ENCODE results near the gene RELN. TPM values are rescaled to one million over a fixed set of nuclear protein-coding genes. Genes with fewer than 3 reads are reported as not detected.

The RELN gene
- total RNA-seq, 5 donors from 2014 or later (not counting 1 experiment from before 2014, with no cell fraction given), result 0.20 to 0.50 (median 0.41) TPM; not detected in 2

DNA sequence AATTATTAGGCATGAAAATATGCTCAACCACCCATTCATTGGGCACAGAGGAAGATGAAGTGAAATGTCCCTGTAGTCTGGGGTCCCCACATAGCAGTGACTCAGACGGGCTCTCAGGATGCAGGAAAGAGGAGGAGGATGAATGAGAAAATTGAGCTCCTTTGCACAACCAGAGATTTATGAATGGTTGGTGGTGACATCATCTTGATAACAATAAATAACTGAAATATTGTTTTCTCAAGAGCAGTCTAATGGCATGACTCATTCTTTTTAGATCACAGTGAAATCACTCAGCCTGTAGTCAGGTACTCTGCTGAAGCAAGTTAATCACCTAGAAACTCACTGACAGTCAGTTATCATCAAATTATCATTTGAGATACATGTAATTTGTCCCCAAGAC is 254.1 kb downstream of the RELN start:
- POLR2A ChIA-PET, result no interaction called here
- WGBS (ENCODE audit: insufficient coverage), result no CpG with 5 or more reads among the region's 1 CpG
- ATAC-seq (replicated peaks in 1 of 4), result no peak

DNA sequence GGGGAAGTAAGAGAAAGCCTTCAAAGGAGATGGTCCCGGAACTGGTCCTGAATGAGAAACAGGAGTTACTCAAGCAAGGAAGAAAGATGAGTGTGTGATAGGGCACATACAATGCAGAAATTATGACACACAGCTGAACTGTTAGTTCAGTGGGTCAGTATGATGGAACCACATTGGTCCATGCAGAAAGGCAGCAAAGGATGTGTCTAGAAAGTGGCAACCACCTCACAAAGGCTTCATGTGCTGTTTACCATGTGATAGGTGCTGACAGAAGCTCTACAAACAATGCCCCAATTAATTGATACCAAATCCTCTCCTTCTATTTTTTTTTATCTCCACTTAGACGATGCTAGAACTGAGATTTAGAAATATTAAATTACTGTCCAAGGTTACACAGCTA is 258.3 kb downstream of the RELN start:
- ChIA-PET POLR2A (interaction anchor here in 1 of 2 donors (0.6 kb wide), 1 partner anchor 444 kb away, joined by 4 read pairs; no protein-coding TSS in a partner anchor), CTCF (no interaction called here)
- Histone ChIP-seq H3K27ac (ENCODE audit: low read length) (no peak overlapping the region), H3K4me1 (ENCODE audit: control insufficient read depth in 1 of 2, extremely low read depth in 1 of 2, insufficient read depth in 2 of 2, low read length in 2 of 2) (no peaks in the 10 kb centered on the region), H3K9me3 (no peaks in the 10 kb centered on the region), H3K36me3 (ENCODE audit: control insufficient read depth in 2 of 2, extremely low read depth in 1 of 2, insufficient read depth in 1 of 2, low read length in 1 of 2) (no peaks in the 10 kb centered on the region), H3K27me3 (replicated peaks in 1 of 2; ENCODE audit: control insufficient read depth in 2 of 2, extremely low read depth in 1 of 2, insufficient read depth in 2 of 2, low read length in 1 of 2) (no peaks in the 10 kb centered on the region), H3K4me3 (ENCODE audit: control insufficient read depth in 1 of 2, extremely low read depth in 1 of 2, low read length in 1 of 2) (no peak overlapping the region)
- Mint-ChIP-seq H3K9me3 (peaks cover 0 to 4% (median 0%) of the 10 kb centered on the region in 3 donors), H3K4me3 (no peak overlapping the region), H3K36me3 (no peaks in the 10 kb centered on the region), H3K4me1 (no peaks in the 10 kb centered on the region), H3K27ac (no peak overlapping the region), H3K27me3 (peaks cover 0 to 4% of the 10 kb centered on the region in 2 donors)
- 100% methylated on average over 1 of the region's 2 CpGs for WGBS (ENCODE audit: insufficient coverage)
- no peak for ATAC-seq (replicated peaks in 1 of 4)
- DNase-seq, result no peak

More for the DNA sequence above, 254.1 kb downstream of the RELN start:
- no peaks in the 10 kb centered on the region for H3K36me3 ChIP-seq (ENCODE audit: control insufficient read depth in 2 of 2, extremely low read depth in 1 of 2, insufficient read depth in 1 of 2, low read length in 1 of 2)
- Mint-ChIP-seq H3K27ac (no peak overlapping the region), H3K4me3 (no peak overlapping the region), H3K36me3 (no peaks in the 10 kb centered on the region), H3K4me1 (no peaks in the 10 kb centered on the region), H3K27me3 (peaks cover 8% of the 10 kb centered on the region in 2 donors), H3K9me3 (peaks cover 0 to 4% (median 0%) of the 10 kb centered on the region in 3 donors)
- CTCF ChIA-PET, result no interaction called here
- no peak overlapping the region for H3K27ac ChIP-seq (ENCODE audit: low read length)
- H3K27me3 ChIP-seq (replicated peaks in 1 of 2; ENCODE audit: control insufficient read depth in 2 of 2, extremely low read depth in 1 of 2, insufficient read depth in 2 of 2, low read length in 1 of 2), result peaks cover 0 to 2% of the 10 kb centered on the region in 2 experiments
- DNase-seq, result no peak
- no peaks in the 10 kb centered on the region for H3K9me3 ChIP-seq
- no peaks in the 10 kb centered on the region for H3K4me1 ChIP-seq (ENCODE audit: control insufficient read depth in 1 of 2, extremely low read depth in 1 of 2, insufficient read depth in 2 of 2, low read length in 2 of 2)
- H3K4me3 ChIP-seq (ENCODE audit: control insufficient read depth in 1 of 2, extremely low read depth in 1 of 2, low read length in 1 of 2), result no peak overlapping the region

DNA sequence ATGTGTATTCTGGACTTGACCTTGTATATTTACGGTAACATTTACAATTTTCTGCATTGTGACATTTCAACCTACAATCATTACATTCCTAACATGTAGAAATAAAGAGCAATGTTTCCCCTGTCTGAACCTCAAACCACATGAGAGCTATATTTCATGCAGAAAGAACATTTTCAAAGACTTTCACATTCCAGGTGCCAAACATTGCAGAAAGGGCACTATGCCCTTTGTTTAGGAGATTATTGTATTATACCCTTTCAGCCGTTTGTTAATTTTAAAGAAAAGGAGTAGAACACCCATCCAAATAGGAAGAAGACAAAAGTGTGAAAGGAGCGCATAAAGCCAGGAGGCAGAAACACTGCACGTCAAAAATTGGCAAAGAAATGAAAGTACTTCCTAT is 260.4 kb downstream of the RELN start:
- ChIA-PET CTCF (no interaction called here), POLR2A (no interaction called here)
- no peak overlapping the region for H3K4me3 ChIP-seq (ENCODE audit: control insufficient read depth in 1 of 2, extremely low read depth in 1 of 2, low read length in 1 of 2)
- WGBS (ENCODE audit: insufficient coverage), result no CpG with 5 or more reads among the region's 4 CpGs
- Mint-ChIP-seq H3K9me3 (peaks cover 0 to 4% (median 0%) of the 10 kb centered on the region in 3 donors), H3K27ac (no peak overlapping the region), H3K4me1 (no peaks in the 10 kb centered on the region), H3K36me3 (no peaks in the 10 kb centered on the region), H3K4me3 (no peak overlapping the region), H3K27me3 (peaks cover 0 to 4% of the 10 kb centered on the region in 2 donors)
- no peaks in the 10 kb centered on the region for H3K27me3 ChIP-seq (replicated peaks in 1 of 2; ENCODE audit: control insufficient read depth in 2 of 2, extremely low read depth in 1 of 2, insufficient read depth in 2 of 2, low read length in 1 of 2)
- no peaks in the 10 kb centered on the region for H3K9me3 ChIP-seq
- no peak overlapping the region for H3K27ac ChIP-seq (ENCODE audit: low read length)
- no peak for DNase-seq
- no peaks in the 10 kb centered on the region for H3K4me1 ChIP-seq (ENCODE audit: control insufficient read depth in 1 of 2, extremely low read depth in 1 of 2, insufficient read depth in 2 of 2, low read length in 2 of 2)
- H3K36me3 ChIP-seq (ENCODE audit: control insufficient read depth in 2 of 2, extremely low read depth in 1 of 2, insufficient read depth in 1 of 2, low read length in 1 of 2), result no peaks in the 10 kb centered on the region
- ATAC-seq (replicated peaks in 1 of 4), result no peak

- Mint-ChIP-seq H3K27me3 (peaks cover 0 to 4% of the 10 kb centered on the region in 2 donors), H3K36me3 (no peaks in the 10 kb centered on the region), H3K27ac (no peak overlapping the region), H3K4me1 (no peaks in the 10 kb centered on the region), H3K4me3 (no peak overlapping the region), H3K9me3 (peaks cover 0 to 4% (median 0%) of the 10 kb centered on the region in 3 donors)
- Histone ChIP-seq H3K27ac (ENCODE audit: low read length) (no peak overlapping the region), H3K4me1 (ENCODE audit: control insufficient read depth in 1 of 2, extremely low read depth in 1 of 2, insufficient read depth in 2 of 2, low read length in 2 of 2) (no peaks in the 10 kb centered on the region), H3K27me3 (replicated peaks in 1 of 2; ENCODE audit: control insufficient read depth in 2 of 2, extremely low read depth in 1 of 2, insufficient read depth in 2 of 2, low read length in 1 of 2) (no peaks in the 10 kb centered on the region), H3K9me3 (no peaks in the 10 kb centered on the region), H3K4me3 (ENCODE audit: control insufficient read depth in 1 of 2, extremely low read depth in 1 of 2, low read length in 1 of 2) (no peak overlapping the region), H3K36me3 (ENCODE audit: control insufficient read depth in 2 of 2, extremely low read depth in 1 of 2, insufficient read depth in 1 of 2, low read length in 1 of 2) (no peaks in the 10 kb centered on the region)
- ChIA-PET CTCF (no interaction called here), POLR2A (no interaction called here)
- ATAC-seq (replicated peaks in 1 of 4), result no peak
- DNase-seq, result no peak
- WGBS (ENCODE audit: insufficient coverage), result 100% methylated on average over 2 of the region's 8 CpGs
Observed at GRCh38 chr7:103727982-103728610, 261.4 kb downstream of the RELN start.

- no peaks in the 10 kb centered on the region for H3K36me3 Mint-ChIP-seq
- H3K27me3 Mint-ChIP-seq, result peaks cover 5 to 25% of the 10 kb centered on the region in 2 donors
- H3K4me1 Mint-ChIP-seq, result no peaks in the 10 kb centered on the region
- POLR2A ChIA-PET, result no interaction called here
- ATAC-seq (replicated peaks in 1 of 4) (no peak), DNase-seq (no peak)
- H3K9me3 Mint-ChIP-seq, result peaks cover 0 to 3% (median 0%) of the 10 kb centered on the region in 3 donors
- WGBS (ENCODE audit: insufficient coverage), result 100% methylated on average over 1 of the region's 2 CpGs
- Histone ChIP-seq H3K4me1 (ENCODE audit: control insufficient read depth in 1 of 2, extremely low read depth in 1 of 2, insufficient read depth in 2 of 2, low read length in 2 of 2) (no peaks in the 10 kb centered on the region), H3K9me3 (no peaks in the 10 kb centered on the region), H3K27me3 (replicated peaks in 1 of 2; ENCODE audit: control insufficient read depth in 2 of 2, extremely low read depth in 1 of 2, insufficient read depth in 2 of 2, low read length in 1 of 2) (no peaks in the 10 kb centered on the region), H3K36me3 (ENCODE audit: control insufficient read depth in 2 of 2, extremely low read depth in 1 of 2, insufficient read depth in 1 of 2, low read length in 1 of 2) (no peaks in the 10 kb centered on the region), H3K4me3 (ENCODE audit: control insufficient read depth in 1 of 2, extremely low read depth in 1 of 2, low read length in 1 of 2) (no peak overlapping the region), H3K27ac (ENCODE audit: low read length) (no peak overlapping the region)
- H3K4me3 Mint-ChIP-seq, result no peak overlapping the region
- H3K27ac Mint-ChIP-seq, result no peak overlapping the region
- CTCF ChIA-PET, result no interaction called here
Observed at GRCh38 chr7:103719070-103719469, 270.4 kb downstream of the RELN start.

- ChIA-PET POLR2A (no interaction called here), CTCF (no interaction called here)
- Mint-ChIP-seq H3K36me3 (no peaks in the 10 kb centered on the region), H3K27me3 (peaks cover 5 to 25% of the 10 kb centered on the region in 2 donors), H3K4me1 (no peaks in the 10 kb centered on the region), H3K4me3 (no peak overlapping the region), H3K27ac (no peak overlapping the region), H3K9me3 (peaks cover 0 to 3% (median 0%) of the 10 kb centered on the region in 3 donors)
- Histone ChIP-seq H3K27me3 (replicated peaks in 1 of 2; ENCODE audit: control insufficient read depth in 2 of 2, extremely low read depth in 1 of 2, insufficient read depth in 2 of 2, low read length in 1 of 2) (no peaks in the 10 kb centered on the region), H3K4me1 (ENCODE audit: control insufficient read depth in 1 of 2, extremely low read depth in 1 of 2, insufficient read depth in 2 of 2, low read length in 2 of 2) (no peaks in the 10 kb centered on the region), H3K4me3 (ENCODE audit: control insufficient read depth in 1 of 2, extremely low read depth in 1 of 2, low read length in 1 of 2) (no peak overlapping the region), H3K9me3 (no peaks in the 10 kb centered on the region), H3K36me3 (ENCODE audit: control insufficient read depth in 2 of 2, extremely low read depth in 1 of 2, insufficient read depth in 1 of 2, low read length in 1 of 2) (no peaks in the 10 kb centered on the region), H3K27ac (ENCODE audit: low read length) (no peak overlapping the region)
- ATAC-seq (replicated peaks in 1 of 4), result no peak
- no peak for DNase-seq
Observed at GRCh38 chr7:103718482-103719061, 270.9 kb downstream of the RELN start.
